ENCODE data around the gene RPAP3. TPM values are rescaled to one million over a fixed set of nuclear protein-coding genes. Genes with fewer than 3 reads are reported as not detected.
"Not testable (repeated sequence)": the region's sequence is repeated elsewhere in the genome, so short reads cannot be mapped to it uniquely, and the experiment has no call there.

Gene RPAP3
- total RNA-seq, 1 donor from 2014 or later: 19.9 TPM

DNA sequence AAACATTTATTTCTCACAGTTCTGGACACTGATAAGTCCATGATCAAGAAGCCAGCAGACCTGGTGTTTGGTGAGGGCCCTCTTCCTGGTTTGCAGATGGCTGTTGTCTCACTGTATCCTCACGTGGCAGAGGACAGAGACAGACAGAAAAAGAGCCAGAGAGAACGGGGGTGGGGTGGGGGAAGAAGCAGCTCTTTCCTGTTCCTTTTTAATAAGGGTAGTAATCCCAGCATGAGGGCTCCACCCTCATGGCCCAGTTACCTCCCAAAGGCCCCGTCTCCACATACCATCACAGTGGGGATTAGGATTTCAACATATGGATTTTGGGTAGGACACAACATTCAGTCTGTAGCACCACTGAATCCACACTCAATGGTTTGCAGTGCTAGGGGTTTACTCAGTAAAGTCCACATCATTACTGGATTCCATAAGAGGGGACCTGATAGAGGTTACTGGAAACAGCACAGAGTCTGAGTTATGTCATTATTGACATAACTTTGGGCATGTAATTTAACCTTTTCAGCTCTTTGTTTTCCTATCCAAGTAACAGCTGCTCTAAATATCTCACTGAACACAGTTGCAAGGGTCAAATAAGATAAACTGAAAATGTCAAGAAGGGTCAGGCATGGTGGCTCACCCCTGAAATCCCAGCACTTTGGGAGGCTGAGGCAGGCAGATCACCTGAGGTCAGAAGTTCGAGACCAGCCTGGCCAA is 53.2 kb downstream of the RPAP3 start:
- no peak overlapping the region for H3K4me3 ChIP-seq
- H3K36me3 ChIP-seq: no peaks in the 10 kb centered on the region
- H3K9me3 ChIP-seq: no peaks in the 10 kb centered on the region
- ATAC-seq: peak; percentile 67
- H3K4me1 ChIP-seq: peaks cover 13% of the 10 kb centered on the region
- DNase-seq: no peak
- TF ChIP-seq, protein P1, sequence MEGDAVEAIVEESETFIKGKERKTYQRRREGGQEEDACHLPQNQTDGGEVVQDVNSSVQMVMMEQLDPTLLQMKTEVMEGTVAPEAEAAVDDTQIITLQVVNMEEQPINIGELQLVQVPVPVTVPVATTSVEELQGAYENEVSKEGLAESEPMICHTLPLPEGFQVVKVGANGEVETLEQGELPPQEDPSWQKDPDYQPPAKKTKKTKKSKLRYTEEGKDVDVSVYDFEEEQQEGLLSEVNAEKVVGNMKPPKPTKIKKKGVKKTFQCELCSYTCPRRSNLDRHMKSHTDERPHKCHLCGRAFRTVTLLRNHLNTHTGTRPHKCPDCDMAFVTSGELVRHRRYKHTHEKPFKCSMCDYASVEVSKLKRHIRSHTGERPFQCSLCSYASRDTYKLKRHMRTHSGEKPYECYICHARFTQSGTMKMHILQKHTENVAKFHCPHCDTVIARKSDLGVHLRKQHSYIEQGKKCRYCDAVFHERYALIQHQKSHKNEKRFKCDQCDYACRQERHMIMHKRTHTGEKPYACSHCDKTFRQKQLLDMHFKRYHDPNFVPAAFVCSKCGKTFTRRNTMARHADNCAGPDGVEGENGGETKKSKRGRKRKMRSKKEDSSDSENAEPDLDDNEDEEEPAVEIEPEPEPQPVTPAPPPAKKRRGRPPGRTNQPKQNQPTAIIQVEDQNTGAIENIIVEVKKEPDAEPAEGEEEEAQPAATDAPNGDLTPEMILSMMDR (IDR thresholded peaks at IDR 0.05): no peak
- no peaks in the 10 kb centered on the region for H3K27me3 ChIP-seq
- no peak overlapping the region for H3K27ac ChIP-seq
- intact Hi-C loops (cut with DNase I): no loop called here

DNA sequence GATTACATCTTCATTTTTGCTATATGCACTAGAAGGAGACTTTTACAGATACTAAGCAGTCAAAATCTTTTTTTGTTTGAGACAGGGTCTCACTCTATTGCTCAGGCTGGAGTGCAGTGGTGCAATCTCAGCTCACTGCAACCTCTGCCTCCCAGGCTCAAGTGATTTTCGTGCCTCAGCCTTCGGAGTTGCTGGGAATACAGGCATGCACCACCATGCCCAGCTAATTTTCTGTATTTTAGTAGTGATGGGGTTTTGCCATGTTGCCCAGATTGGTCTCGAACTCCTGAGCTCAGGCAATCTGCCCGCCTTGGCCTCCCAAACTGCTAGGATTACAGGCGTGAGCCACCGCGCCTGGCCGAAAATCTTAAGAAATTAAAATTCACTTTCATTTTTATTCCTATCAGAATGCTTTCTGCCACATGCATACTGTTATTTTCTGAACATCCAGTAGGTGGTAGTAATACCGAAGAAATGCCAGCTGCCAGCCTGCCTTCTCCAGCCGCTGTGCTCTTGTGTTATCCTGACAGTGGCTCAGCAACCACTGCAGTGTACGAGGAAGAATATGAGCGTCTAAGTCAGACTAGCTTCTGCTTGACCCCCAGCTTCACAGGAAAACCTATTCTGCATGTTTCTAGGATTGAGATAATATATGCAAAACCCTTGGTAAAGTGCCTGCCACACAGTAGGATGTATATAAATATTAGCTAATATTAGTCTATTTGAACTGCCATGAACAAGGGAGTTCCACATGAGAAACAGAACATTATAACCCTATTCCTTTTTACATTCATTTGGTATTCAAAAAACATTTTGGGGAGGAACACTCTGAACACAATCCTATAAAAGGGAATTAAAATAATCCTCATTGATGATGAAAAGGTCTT is 54.2 kb downstream of the RPAP3 start:
- peak; percentile 70 for DNase-seq
- intact Hi-C loops (cut with DNase I): no loop called here
- H3K27ac ChIP-seq: peak overlapping the region; percentile 37
- TF ChIP-seq, protein P1 (IDR thresholded peaks at IDR 0.05): peak; percentile 80
- H3K4me3 ChIP-seq: peak overlapping the region; percentile 34
- no peaks in the 10 kb centered on the region for H3K36me3 ChIP-seq
- ATAC-seq: peak; percentile 97
- H3K27me3 ChIP-seq: no peaks in the 10 kb centered on the region
- H3K9me3 ChIP-seq: no peaks in the 10 kb centered on the region
- peaks cover 13% of the 10 kb centered on the region for H3K4me1 ChIP-seq

DNA sequence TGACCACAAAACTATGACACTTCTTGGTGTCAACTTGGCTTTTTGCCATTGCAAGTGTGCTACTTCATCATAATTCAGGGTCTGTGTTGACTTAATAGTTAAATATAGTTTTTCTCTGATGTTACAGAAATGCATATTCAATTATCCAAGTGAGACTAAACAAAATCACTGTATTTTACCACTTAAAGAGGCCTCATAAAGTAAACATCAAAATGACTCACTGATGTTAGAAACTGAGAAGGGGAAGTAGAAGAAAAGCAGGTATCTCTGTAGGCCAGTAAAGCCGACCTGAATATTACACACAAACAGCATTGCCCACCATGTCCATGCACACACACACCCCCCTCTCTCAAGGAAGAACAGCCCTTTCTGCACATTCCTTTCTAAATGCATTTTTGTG is 55.4 kb downstream of the RPAP3 start:
- intact Hi-C loops (cut with DNase I): no loop called here
- Histone ChIP-seq H3K4me1 (peaks cover 13% of the 10 kb centered on the region), H3K27me3 (no peaks in the 10 kb centered on the region), H3K36me3 (no peaks in the 10 kb centered on the region), H3K4me3 (no peak overlapping the region), H3K9me3 (no peaks in the 10 kb centered on the region), H3K27ac (no peak overlapping the region)
- TF ChIP-seq, protein P1 (IDR thresholded peaks at IDR 0.05): no peak
- no peak for ATAC-seq
- no peak for DNase-seq

DNA sequence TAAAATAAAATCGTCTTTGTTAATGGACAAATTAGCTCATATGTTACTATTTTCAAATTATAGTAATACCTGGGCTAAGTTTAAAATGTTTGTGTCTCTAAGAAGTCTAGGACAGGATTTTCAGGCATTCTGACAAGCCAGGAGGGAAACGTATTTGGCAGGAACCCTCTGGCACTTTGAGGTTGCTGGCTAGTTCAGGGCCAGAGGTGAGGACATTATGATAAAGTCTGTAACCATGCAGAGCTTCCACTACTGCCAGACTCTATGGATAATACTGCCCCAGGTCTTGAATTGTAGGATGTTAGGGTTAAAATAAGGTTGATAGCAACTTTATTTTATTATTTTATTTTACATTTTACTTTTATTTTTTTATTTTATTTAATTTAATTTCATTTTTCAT is 56.4 kb downstream of the RPAP3 start:
- no peak overlapping the region for H3K4me3 ChIP-seq
- ATAC-seq: no peak
- H3K9me3 ChIP-seq: peaks cover 5% of the 10 kb centered on the region
- DNase-seq: no peak
- TF ChIP-seq, protein P1 (IDR thresholded peaks at IDR 0.05): no peak
- peaks cover 13% of the 10 kb centered on the region for H3K4me1 ChIP-seq
- no peak overlapping the region for H3K27ac ChIP-seq
- no peaks in the 10 kb centered on the region for H3K36me3 ChIP-seq
- intact Hi-C loops (cut with DNase I): no loop called here
- H3K27me3 ChIP-seq: no peaks in the 10 kb centered on the region

DNA sequence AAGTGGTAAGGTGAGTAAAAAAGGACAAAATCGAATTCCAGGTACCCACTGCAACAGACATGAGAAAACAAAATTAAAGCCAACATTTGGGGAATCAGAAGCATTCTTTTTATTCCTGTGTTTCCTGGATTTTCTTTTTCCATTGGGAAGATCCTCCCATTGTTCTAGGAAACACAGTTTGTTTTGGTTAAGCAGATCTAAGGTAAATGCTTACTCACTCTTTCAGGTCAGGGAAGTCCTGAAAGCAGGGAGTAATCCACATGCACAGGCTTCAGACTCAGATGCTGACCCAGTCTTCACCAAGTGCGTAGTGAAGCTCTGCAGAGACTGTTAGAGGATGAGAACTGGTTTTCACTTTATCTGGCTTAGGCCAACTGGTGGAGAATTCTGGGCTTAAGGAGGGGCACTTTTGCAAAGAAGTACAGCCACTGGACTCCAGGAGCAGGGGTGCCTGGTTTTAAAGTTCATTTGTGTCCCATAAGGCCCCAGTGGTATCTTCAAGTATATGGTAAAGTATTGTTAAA is 57.7 kb downstream of the RPAP3 start:
- Histone ChIP-seq H3K36me3 (no peaks in the 10 kb centered on the region), H3K9me3 (peaks cover 15% of the 10 kb centered on the region), H3K4me3 (no peak overlapping the region), H3K4me1 (peaks cover 13% of the 10 kb centered on the region), H3K27ac (no peak overlapping the region), H3K27me3 (no peaks in the 10 kb centered on the region)
- TF ChIP-seq, protein P1 (IDR thresholded peaks at IDR 0.05): no peak
- DNase-seq (no peak), ATAC-seq (no peak)
- intact Hi-C loops (cut with DNase I): no loop called here

DNA sequence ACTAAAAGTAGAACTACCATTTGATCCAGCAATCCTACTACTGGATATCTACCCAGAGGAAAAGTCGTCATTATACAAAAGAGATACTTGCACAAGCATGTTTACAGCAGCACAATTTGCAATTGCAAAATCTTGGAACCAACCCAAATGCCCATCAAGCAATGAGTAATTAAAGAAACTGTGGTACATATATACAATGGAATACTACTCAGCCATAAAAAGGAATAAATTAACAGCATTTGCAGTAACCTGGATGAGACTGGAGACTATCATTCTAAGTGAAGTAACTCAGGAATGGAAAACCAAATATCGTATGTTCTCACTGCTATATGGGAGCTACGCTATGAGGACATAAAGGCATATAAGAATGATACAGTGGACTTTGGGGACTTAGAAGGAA is 63.5 kb downstream of the RPAP3 start:
- H3K27me3 ChIP-seq; H3K4me1 ChIP-seq; ATAC-seq; intact Hi-C loops (cut with DNase I); H3K27ac ChIP-seq; H3K36me3 ChIP-seq; H3K4me3 ChIP-seq; DNase-seq: not testable (repeated sequence)
- peaks cover 30% of the 10 kb centered on the region for H3K9me3 ChIP-seq

Data from upper lobe of right lung (tissue), 1 donor.